Activated CD4-positive, alpha-beta T cell treated with anti-CD3 and anti-CD28 coated beads, Interleukin-2, amount 10 ng/mL, durations not matched to agents 7 days and 5 days (primary cell): ENCODE data around the gene ZNF500. TPM values are rescaled to one million over a fixed set of nuclear protein-coding genes. Genes with fewer than 3 reads are reported as not detected.

Experiments
- CTCF ChIA-PET: fragments of 350-600 bp; sonication (Branson Sonifier 250); formaldehyde crosslinking; loops from one replicate; lab custom pipeline; 2021; ENCODE audit warnings: antibody characterized with exemption; lab: Charles Lee
- POLR2A ChIA-PET: fragments of 350-600 bp; sonication (Branson Sonifier 250); formaldehyde crosslinking; loops from one replicate; lab custom pipeline; 2021; ENCODE audit warnings: antibody characterized with exemption; lab: Charles Lee
- DNase-seq: peaks from one replicate; pipeline ENCODE4 v3.0.0-alpha.2; 2020
- H3K27ac Mint-ChIP-seq: one replicate; pipeline ENCODE4 v1.8.0; 2021; ENCODE audit warnings: mild to moderate bottlenecking, moderate library complexity, mixed read lengths
- H3K27me3 Mint-ChIP-seq: one replicate; pipeline ENCODE4 v1.8.0; 2021; ENCODE audit warnings: mixed read lengths
- H3K36me3 Mint-ChIP-seq: one replicate; pipeline ENCODE4 v1.8.0; 2021; ENCODE audit warnings: low read depth, mixed read lengths
- H3K4me1 Mint-ChIP-seq: one replicate; pipeline ENCODE4 v1.8.0; 2021; ENCODE audit warnings: mixed read lengths
- H3K4me3 Mint-ChIP-seq: one replicate; pipeline ENCODE4 v1.8.0; 2021; ENCODE audit warnings: mild to moderate bottlenecking, moderate library complexity, mixed read lengths
- H3K9me3 Mint-ChIP-seq: one replicate; pipeline ENCODE4 v1.8.0; 2021; ENCODE audit warnings: mixed read lengths
- total RNA-seq, 2 experiments: library from RNA; stranded (reverse); gene quantifications; one replicate each; pipeline ENCODE4 v1.2.3, GENCODE V29; 2021

Gene ZNF500
- total RNA-seq, 2 experiments from 2014 or later = 12.7 to 18.7 TPM

GRCh38 chr16:4726616-4727015 is 40.3 kb downstream of the ZNF500 start:
- Mint-ChIP-seq H3K4me1 (no peaks in the 10 kb centered on the region), H3K36me3 (peaks cover 4% of the 10 kb centered on the region), H3K27ac (no peak overlapping the region), H3K27me3 (no peaks in the 10 kb centered on the region), H3K9me3 (no peaks in the 10 kb centered on the region), H3K4me3 (no peak overlapping the region)
- DNase-seq = no peak
- CTCF ChIA-PET = interaction anchor here (0.8 to 2.1 kb wide), 3 partner anchors 12 to 82 kb away, joined by 3 to 5 read pairs (median 3); no protein-coding TSS in a partner anchor
- POLR2A ChIA-PET = no interaction called here

- no peak for DNase-seq
- H3K9me3 Mint-ChIP-seq = no peaks in the 10 kb centered on the region
- peaks cover 4% of the 10 kb centered on the region for H3K36me3 Mint-ChIP-seq
- H3K4me1 Mint-ChIP-seq = no peaks in the 10 kb centered on the region
- H3K27me3 Mint-ChIP-seq = no peaks in the 10 kb centered on the region
- H3K27ac Mint-ChIP-seq = no peak overlapping the region
- ChIA-PET POLR2A (no interaction called here), CTCF (interaction anchor here (0.6 to 2.1 kb wide), 4 partner anchors 9 to 176 kb away, joined by 3 to 7 read pairs (median 4); partner anchors contain the start of genes ANKS3 and DNAAF8)
- no peak overlapping the region for H3K4me3 Mint-ChIP-seq
Measured at GRCh38 chr16:4724661-4725270, 42.2 kb downstream of the ZNF500 start.

- Mint-ChIP-seq H3K4me1 (no peaks in the 10 kb centered on the region), H3K4me3 (no peak overlapping the region), H3K36me3 (peaks cover under 1% of the 10 kb centered on the region), H3K9me3 (no peaks in the 10 kb centered on the region), H3K27me3 (no peaks in the 10 kb centered on the region), H3K27ac (no peak overlapping the region)
- DNase-seq = no peak
- POLR2A ChIA-PET = no interaction called here
- CTCF ChIA-PET = interaction anchor here (0.6 to 2.0 kb wide), 2 partner anchors 11 to 72 kb away, joined by 6 to 7 read pairs; partner anchors contain the start of genes ANKS3 and DNAAF8
Measured at GRCh38 chr16:4723071-4723767, 43.7 kb downstream of the ZNF500 start.

DNA sequence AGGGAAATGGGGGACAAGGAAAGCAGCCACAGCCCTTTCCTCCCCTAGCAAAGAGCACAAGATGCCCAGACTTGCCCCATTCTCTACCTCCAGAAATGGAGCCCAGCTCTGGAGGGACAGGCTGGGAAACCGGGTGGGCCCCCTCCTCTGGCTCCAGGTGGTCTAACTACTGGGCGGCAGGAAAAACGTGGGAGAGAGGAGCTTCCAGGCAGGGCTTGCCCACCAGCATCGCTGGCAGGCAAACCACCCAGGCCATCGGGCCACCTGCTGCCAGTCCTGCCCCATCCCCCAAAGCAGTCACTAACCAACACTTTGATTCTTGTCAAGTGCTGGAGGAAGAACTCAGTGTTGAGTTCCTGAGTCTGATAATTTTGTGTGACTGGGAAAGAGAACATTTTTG is 48.5 kb downstream of the ZNF500 start:
- peaks cover 2% of the 10 kb centered on the region for H3K36me3 Mint-ChIP-seq
- ChIA-PET CTCF (interaction anchor here (1.2 to 1.6 kb wide), 2 partner anchors 8 to 14 kb away, joined by 3 to 5 read pairs; no protein-coding TSS in a partner anchor), POLR2A (no interaction called here)
- no peaks in the 10 kb centered on the region for H3K4me1 Mint-ChIP-seq
- H3K27ac Mint-ChIP-seq = no peak overlapping the region
- no peaks in the 10 kb centered on the region for H3K9me3 Mint-ChIP-seq
- DNase-seq = no peak
- no peaks in the 10 kb centered on the region for H3K27me3 Mint-ChIP-seq
- no peak overlapping the region for H3K4me3 Mint-ChIP-seq

GRCh38 chr16:4714996-4715395 is 52.0 kb downstream of the ZNF500 start:
- ChIA-PET CTCF (interaction anchor here (1.0 kb wide), 1 partner anchor 9 kb away, joined by 3 read pairs; no protein-coding TSS in a partner anchor), POLR2A (no interaction called here)
- Mint-ChIP-seq H3K36me3 (peaks cover 5% of the 10 kb centered on the region), H3K4me1 (no peaks in the 10 kb centered on the region), H3K27me3 (no peaks in the 10 kb centered on the region), H3K9me3 (no peaks in the 10 kb centered on the region), H3K27ac (no peak overlapping the region), H3K4me3 (no peak overlapping the region)
- no peak for DNase-seq

- POLR2A ChIA-PET = no interaction called here
- Mint-ChIP-seq H3K27me3 (no peaks in the 10 kb centered on the region), H3K27ac (no peak overlapping the region), H3K36me3 (peaks cover 5% of the 10 kb centered on the region), H3K4me1 (no peaks in the 10 kb centered on the region), H3K9me3 (no peaks in the 10 kb centered on the region), H3K4me3 (no peak overlapping the region)
- DNase-seq = no peak
- CTCF ChIA-PET = no interaction called here
Measured at GRCh38 chr16:4713663-4714501, 53.1 kb downstream of the ZNF500 start.

DNA sequence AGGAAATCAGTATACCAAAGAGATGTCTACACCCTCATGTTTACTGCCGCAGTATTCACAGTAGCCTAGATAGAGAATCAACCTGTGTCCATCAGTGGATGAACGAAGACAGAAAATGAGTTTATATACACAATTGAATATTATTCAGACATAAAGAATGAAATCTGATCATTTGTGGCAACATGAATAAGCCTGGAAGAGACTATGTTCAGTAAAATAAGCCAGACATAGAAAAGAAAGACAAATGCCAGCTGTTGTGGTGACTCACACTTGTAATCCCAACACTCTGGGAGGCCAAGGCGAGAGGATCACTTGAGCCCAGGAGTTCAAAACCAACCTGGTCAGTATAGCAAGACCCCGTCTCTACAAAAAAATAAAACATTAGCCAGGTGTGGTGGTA is 57.5 kb downstream of the ZNF500 start:
- Mint-ChIP-seq H3K9me3 (no peaks in the 10 kb centered on the region), H3K4me1 (no peaks in the 10 kb centered on the region), H3K27me3 (no peaks in the 10 kb centered on the region), H3K36me3 (peaks cover 7% of the 10 kb centered on the region), H3K27ac (no peak overlapping the region), H3K4me3 (no peak overlapping the region)
- ChIA-PET POLR2A (no interaction called here), CTCF (no interaction called here)
- no peak for DNase-seq

- Mint-ChIP-seq H3K9me3 (no peaks in the 10 kb centered on the region), H3K36me3 (peaks cover 7% of the 10 kb centered on the region), H3K4me3 (no peak overlapping the region), H3K27ac (no peak overlapping the region), H3K27me3 (no peaks in the 10 kb centered on the region), H3K4me1 (peaks cover 10% of the 10 kb centered on the region)
- CTCF ChIA-PET = interaction anchor here (0.5 to 1.7 kb wide), 6 partner anchors 8 to 869 kb away, joined by 3 to 4 read pairs (median 3); partner anchors contain the start of gene MGRN1
- POLR2A ChIA-PET = no interaction called here
- no peak for DNase-seq
Measured at GRCh38 chr16:4706871-4707270, 60.1 kb downstream of the ZNF500 start.

DNA sequence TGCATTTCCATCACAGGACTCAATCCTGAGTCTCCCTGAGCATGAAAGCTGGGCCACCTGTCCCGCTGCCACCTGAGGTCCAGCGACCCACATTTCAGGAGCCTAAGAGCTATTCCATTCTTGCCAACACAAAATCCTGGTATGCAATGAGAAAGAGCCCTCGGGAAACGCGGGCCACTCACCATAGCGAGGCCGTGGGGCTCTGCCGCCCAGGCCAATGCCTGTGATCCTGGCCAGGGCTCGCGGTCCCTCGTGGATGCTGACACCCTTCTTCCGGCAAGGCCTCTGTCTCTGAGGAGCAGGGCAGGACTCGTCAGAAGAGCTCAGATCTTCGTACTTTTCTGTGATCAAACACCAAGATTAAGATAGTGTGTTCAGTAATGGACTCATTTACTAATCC is 62.0 kb downstream of the ZNF500 start:
- H3K4me1 Mint-ChIP-seq = peaks cover 20% of the 10 kb centered on the region
- H3K27ac Mint-ChIP-seq = no peak overlapping the region
- H3K4me3 Mint-ChIP-seq = no peak overlapping the region
- peaks cover 4% of the 10 kb centered on the region for H3K36me3 Mint-ChIP-seq
- ChIA-PET POLR2A (no interaction called here), CTCF (interaction anchor here (1.3 to 1.9 kb wide), 4 partner anchors 10 to 22 kb away, joined by 3 to 5 read pairs (median 4); partner anchors contain the start of gene NUDT16L1)
- no peaks in the 10 kb centered on the region for H3K9me3 Mint-ChIP-seq
- DNase-seq = no peak
- H3K27me3 Mint-ChIP-seq = no peaks in the 10 kb centered on the region

GRCh38 chr16:4704491-4704890 is 62.5 kb downstream of the ZNF500 start:
- DNase-seq = no peak
- POLR2A ChIA-PET = no interaction called here
- no peaks in the 10 kb centered on the region for H3K27me3 Mint-ChIP-seq
- H3K36me3 Mint-ChIP-seq = peaks cover 8% of the 10 kb centered on the region
- H3K4me1 Mint-ChIP-seq = peaks cover 25% of the 10 kb centered on the region
- no peak overlapping the region for H3K4me3 Mint-ChIP-seq
- no peaks in the 10 kb centered on the region for H3K9me3 Mint-ChIP-seq
- H3K27ac Mint-ChIP-seq = no peak overlapping the region
- CTCF ChIA-PET = interaction anchor here (1.3 to 1.9 kb wide), 3 partner anchors 11 to 22 kb away, joined by 3 to 5 read pairs (median 4); partner anchors contain the start of gene NUDT16L1

GRCh38 chr16:4703906-4704305 is 63.1 kb downstream of the ZNF500 start:
- peaks cover 30% of the 10 kb centered on the region for H3K4me1 Mint-ChIP-seq
- DNase-seq = no peak
- no peaks in the 10 kb centered on the region for H3K9me3 Mint-ChIP-seq
- ChIA-PET CTCF (interaction anchor here (1.4 kb wide), 1 partner anchor 21 kb away, joined by 3 read pairs; no protein-coding TSS in a partner anchor), POLR2A (no interaction called here)
- H3K27ac Mint-ChIP-seq = no peak overlapping the region
- no peaks in the 10 kb centered on the region for H3K27me3 Mint-ChIP-seq
- no peak overlapping the region for H3K4me3 Mint-ChIP-seq
- H3K36me3 Mint-ChIP-seq = peaks cover 8% of the 10 kb centered on the region

DNA sequence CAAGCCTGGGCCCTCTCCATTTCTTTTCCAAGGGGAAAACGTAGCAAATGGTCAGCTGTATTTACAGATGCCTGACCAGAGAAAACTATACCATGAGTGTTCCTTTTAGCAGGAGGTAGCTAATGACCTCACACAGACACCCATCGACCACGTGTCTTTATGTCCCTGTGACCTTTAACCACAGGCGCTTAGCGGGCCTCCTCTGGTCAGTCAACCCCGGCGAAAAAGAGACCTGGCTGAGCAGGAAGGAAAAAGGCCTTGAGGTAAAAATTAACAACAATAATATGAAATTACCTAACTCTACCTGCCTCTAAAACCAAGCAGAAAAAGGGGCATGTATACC is 64.5 kb downstream of the ZNF500 start:
- ChIA-PET POLR2A (no interaction called here), CTCF (interaction anchor here (0.9 kb wide), 1 partner anchor 20 kb away, joined by 3 read pairs; no protein-coding TSS in a partner anchor)
- Mint-ChIP-seq H3K9me3 (no peaks in the 10 kb centered on the region), H3K27me3 (no peaks in the 10 kb centered on the region), H3K4me1 (peaks cover 30% of the 10 kb centered on the region), H3K36me3 (peaks cover 8% of the 10 kb centered on the region), H3K4me3 (no peak overlapping the region), H3K27ac (no peak overlapping the region)
- no peak for DNase-seq
